ENCODE results near the gene MRPL16. TPM values are rescaled to one million over a fixed set of nuclear protein-coding genes. Genes with fewer than 3 reads are reported as not detected.

The MRPL16 gene
- total and polyA plus RNA-seq, 2 of the 13 experiments (the other 11 are each of a cell fraction or from before 2014, with no cell fraction given), result 45.3 to 62.6 TPM

DNA sequence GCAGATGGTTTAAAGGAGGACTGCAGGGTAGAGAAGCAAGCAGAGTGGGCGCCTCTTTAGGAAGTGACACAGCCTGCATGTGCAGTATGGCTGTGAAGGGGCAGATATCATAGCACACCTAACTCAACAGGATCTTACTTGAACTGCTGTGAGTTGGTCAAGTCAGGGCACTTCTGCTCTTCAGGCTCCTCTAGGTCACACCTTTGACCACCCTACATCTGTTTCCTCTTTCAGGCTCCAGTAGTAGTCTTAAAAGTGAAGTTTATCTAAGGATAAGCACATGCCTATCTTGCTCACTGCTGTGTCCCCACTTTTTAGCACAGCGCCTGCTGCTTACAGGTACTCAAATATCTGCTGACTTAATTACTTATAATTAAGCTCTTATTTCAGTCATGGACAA is 6.5 kb downstream of the MRPL16 start:
- 91% methylated on average over 2 of the region's 2 CpGs for WGBS (ENCODE audit: low lambda C conversion rate)
- TF ChIP-seq EEA1 (CRISPR knock-in tag; IDR thresholded peaks at IDR 0.05; ENCODE audit: borderline replicate concordance) (no peak), MATR3 (CRISPR knock-in tag; IDR thresholded peaks at IDR 0.05) (no peak), ZNF816 (CRISPR knock-in tag; IDR thresholded peaks at IDR 0.05; ENCODE audit: borderline replicate concordance) (no peak), HNF4A (CRISPR knock-in tag; IDR thresholded peaks at IDR 0.05) (no peak), TCF12 (IDR thresholded peaks at IDR 0.05) (no peak), TCF12 (CRISPR knock-in tag; IDR thresholded peaks at IDR 0.05) (no peak), NR2C2 (CRISPR knock-in tag; IDR thresholded peaks at IDR 0.05; ENCODE audit: borderline replicate concordance) (no peak), ZNF333 (CRISPR knock-in tag; IDR thresholded peaks at IDR 0.05; ENCODE audit: borderline replicate concordance) (no peak), IRF2 (CRISPR knock-in tag; IDR thresholded peaks at IDR 0.05) (no peak), MAFG (CRISPR knock-in tag; IDR thresholded peaks at IDR 0.05) (no peak), CENPX (CRISPR knock-in tag; IDR thresholded peaks at IDR 0.05) (no peak), ZBTB42 (CRISPR knock-in tag; IDR thresholded peaks at IDR 0.05) (no peak), KDM5B (CRISPR knock-in tag; IDR thresholded peaks at IDR 0.05; ENCODE audit: borderline replicate concordance) (no peak)
- TF ChIP-seq, protein P1, sequence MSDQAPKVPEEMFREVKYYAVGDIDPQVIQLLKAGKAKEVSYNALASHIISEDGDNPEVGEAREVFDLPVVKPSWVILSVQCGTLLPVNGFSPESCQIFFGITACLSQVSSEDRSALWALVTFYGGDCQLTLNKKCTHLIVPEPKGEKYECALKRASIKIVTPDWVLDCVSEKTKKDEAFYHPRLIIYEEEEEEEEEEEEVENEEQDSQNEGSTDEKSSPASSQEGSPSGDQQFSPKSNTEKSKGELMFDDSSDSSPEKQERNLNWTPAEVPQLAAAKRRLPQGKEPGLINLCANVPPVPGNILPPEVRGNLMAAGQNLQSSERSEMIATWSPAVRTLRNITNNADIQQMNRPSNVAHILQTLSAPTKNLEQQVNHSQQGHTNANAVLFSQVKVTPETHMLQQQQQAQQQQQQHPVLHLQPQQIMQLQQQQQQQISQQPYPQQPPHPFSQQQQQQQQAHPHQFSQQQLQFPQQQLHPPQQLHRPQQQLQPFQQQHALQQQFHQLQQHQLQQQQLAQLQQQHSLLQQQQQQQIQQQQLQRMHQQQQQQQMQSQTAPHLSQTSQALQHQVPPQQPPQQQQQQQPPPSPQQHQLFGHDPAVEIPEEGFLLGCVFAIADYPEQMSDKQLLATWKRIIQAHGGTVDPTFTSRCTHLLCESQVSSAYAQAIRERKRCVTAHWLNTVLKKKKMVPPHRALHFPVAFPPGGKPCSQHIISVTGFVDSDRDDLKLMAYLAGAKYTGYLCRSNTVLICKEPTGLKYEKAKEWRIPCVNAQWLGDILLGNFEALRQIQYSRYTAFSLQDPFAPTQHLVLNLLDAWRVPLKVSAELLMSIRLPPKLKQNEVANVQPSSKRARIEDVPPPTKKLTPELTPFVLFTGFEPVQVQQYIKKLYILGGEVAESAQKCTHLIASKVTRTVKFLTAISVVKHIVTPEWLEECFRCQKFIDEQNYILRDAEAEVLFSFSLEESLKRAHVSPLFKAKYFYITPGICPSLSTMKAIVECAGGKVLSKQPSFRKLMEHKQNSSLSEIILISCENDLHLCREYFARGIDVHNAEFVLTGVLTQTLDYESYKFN (CRISPR knock-in tag; conservative IDR thresholded peaks at IDR 0.05), result no peak
- TF ChIP-seq, protein P2, sequence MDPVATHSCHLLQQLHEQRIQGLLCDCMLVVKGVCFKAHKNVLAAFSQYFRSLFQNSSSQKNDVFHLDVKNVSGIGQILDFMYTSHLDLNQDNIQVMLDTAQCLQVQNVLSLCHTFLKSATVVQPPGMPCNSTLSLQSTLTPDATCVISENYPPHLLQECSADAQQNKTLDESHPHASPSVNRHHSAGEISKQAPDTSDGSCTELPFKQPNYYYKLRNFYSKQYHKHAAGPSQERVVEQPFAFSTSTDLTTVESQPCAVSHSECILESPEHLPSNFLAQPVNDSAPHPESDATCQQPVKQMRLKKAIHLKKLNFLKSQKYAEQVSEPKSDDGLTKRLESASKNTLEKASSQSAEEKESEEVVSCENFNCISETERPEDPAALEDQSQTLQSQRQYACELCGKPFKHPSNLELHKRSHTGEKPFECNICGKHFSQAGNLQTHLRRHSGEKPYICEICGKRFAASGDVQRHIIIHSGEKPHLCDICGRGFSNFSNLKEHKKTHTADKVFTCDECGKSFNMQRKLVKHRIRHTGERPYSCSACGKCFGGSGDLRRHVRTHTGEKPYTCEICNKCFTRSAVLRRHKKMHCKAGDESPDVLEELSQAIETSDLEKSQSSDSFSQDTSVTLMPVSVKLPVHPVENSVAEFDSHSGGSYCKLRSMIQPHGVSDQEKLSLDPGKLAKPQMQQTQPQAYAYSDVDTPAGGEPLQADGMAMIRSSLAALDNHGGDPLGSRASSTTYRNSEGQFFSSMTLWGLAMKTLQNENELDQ (CRISPR knock-in tag; IDR thresholded peaks at IDR 0.05; ENCODE audit: borderline replicate concordance), result no peak
- no peaks in the 10 kb centered on the region for H4K20me1 ChIP-seq (ENCODE audit: insufficient read depth, low read length)
- H3K9ac ChIP-seq (ENCODE audit: insufficient read depth, low read depth, low read length), result no peak overlapping the region
- H3K4me2 ChIP-seq (ENCODE audit: low read depth, low read length), result no peak overlapping the region
- intact Hi-C loops (cut with micrococcal nuclease; ENCODE audit: unreplicated experiment) (loop anchor here (5.0 to 10.0 kb wide), 2 partner anchors 139 to 252 kb away; partner anchors contain the start of gene PATL1), in situ Hi-C loops (cut with HindIII; ENCODE audit: extremely low pct_ligation_motif_present, low pct_unique_long_range_greater_than_20kb) (loop anchor here (5.0 to 10.0 kb wide), 2 partner anchors 47 to 129 kb away; partner anchors contain the start of gene STX3)
- ChIA-PET CTCF (ENCODE audit: low intra/inter-chr PET ratio, low total read pairs) (no interaction called here), POLR2A (no interaction called here)
- no peak overlapping the region for H2AFZ ChIP-seq (ENCODE audit: low read length)
- no TSS peak for BruUV-seq (replicated peaks)
- FAIRE-seq (no peak), ATAC-seq (no peak), DNase-seq (ENCODE audit: low spot score) (no peak)
- H3K27ac ChIP-seq (ENCODE audit: extremely low read length, insufficient read depth, low read length), result no peak overlapping the region
- no peaks in the 10 kb centered on the region for H3K27me3 ChIP-seq (ENCODE audit: control insufficient read depth in 1 of 2, insufficient read depth in 2 of 2, low read length in 2 of 2)
- no peak overlapping the region for H3K4me3 ChIP-seq (replicated peaks in 1 of 3; ENCODE audit: insufficient read depth in 1 of 3, low read depth in 2 of 3, low read length in 3 of 3)
- peaks cover 25% of the 10 kb centered on the region for H3K4me1 ChIP-seq (ENCODE audit: insufficient read depth, low read length)
- H3K79me2 ChIP-seq (ENCODE audit: insufficient read depth, low read length), result no peaks in the 10 kb centered on the region
- H3K9me3 ChIP-seq (ENCODE audit: low read length), result no peaks in the 10 kb centered on the region
- H3K36me3 ChIP-seq (replicated peaks in 1 of 2; ENCODE audit: control insufficient read depth in 1 of 2, insufficient read depth in 2 of 2, low read length in 2 of 2), result peaks cover 8 to 25% of the 10 kb centered on the region in 2 experiments
